A549 (cell line): Measurements from ENCODE around the gene TRPC6.

Experiments used
- CTCF ChIP-seq: fragments of >200 bp; sonication (Bioruptor Twin); formaldehyde crosslinking; IDR thresholded peaks from 3 replicates; pipeline ENCODE4 v1.5.1; 2016
- EP300 ChIP-seq, 2 experiments: fragments of >200 bp; sonication (Bioruptor Twin); formaldehyde crosslinking; IDR thresholded peaks; 2 replicates in 1 of 2; 3 replicates in 1 of 2; pipeline ENCODE4 v1.6.1; 2016 to 2017
- GATA3 ChIP-seq: IDR thresholded peaks from 2 replicates; pipeline ENCODE4 v1.6.1; 2012; ENCODE audit warnings: borderline replicate concordance
- HDAC2 ChIP-seq: fragments of 200-600 bp; sonication (generic); IDR thresholded peaks from 2 replicates; pipeline ENCODE4 v1.6.1; 2016
- HEYL ChIP-seq: fragments of 250-450 bp; sonication (Bioruptor Pico); IDR thresholded peaks from 2 replicates; pipeline ENCODE4 v1.8.0; 2021; ENCODE audit warnings: mild to moderate bottlenecking, moderate library complexity
- HOXA7 ChIP-seq: fragments of 250-450 bp; sonication (Bioruptor Pico); IDR thresholded peaks from 2 replicates; pipeline ENCODE4 v1.5.0; 2020; ENCODE audit warnings: mild to moderate bottlenecking, moderate library complexity
- JUNB ChIP-seq: fragments of >200 bp; sonication (Bioruptor Twin); formaldehyde crosslinking; IDR thresholded peaks from 2 replicates; pipeline ENCODE4 v1.6.1; 2016
- POLR2A ChIP-seq: IDR thresholded peaks from 2 replicates; pipeline ENCODE4 v1.6.1; 2012; ENCODE audit warnings: mild to moderate bottlenecking, low read length
- RAD21 ChIP-seq, 2 experiments: fragments of >200 bp in 1 of 2; sonication (Bioruptor Twin) in 1 of 2; formaldehyde crosslinking in 1 of 2; IDR thresholded peaks in 1 of 2; conservative IDR thresholded peaks in 1 of 2; 2 replicates in 1 of 2; 3 replicates in 1 of 2; pipeline ENCODE4 v1.6.1; 2012 to 2018; ENCODE audit warnings: inconsistent platforms in 1 of 2
- RFX5 ChIP-seq: fragments of 450-650 bp; IDR thresholded peaks from 2 replicates; pipeline ENCODE4 v1.7.1; 2014; ENCODE audit warnings: antibody characterized with exemption, mild to moderate bottlenecking, moderate library complexity
- SMC3 ChIP-seq: fragments of >200 bp; sonication (Bioruptor Twin); formaldehyde crosslinking; IDR thresholded peaks from 3 replicates; pipeline ENCODE4 v1.6.1; 2018; ENCODE audit warnings: inconsistent platforms
- TF ChIP-seq, protein P1 (sequence below): IDR thresholded peaks from 2 replicates; pipeline ENCODE4 v1.6.1; 2012
- TF ChIP-seq, protein P2 (sequence below): IDR thresholded peaks from 2 replicates; pipeline ENCODE4 v1.6.1; 2012; ENCODE audit warnings: low read depth, borderline replicate concordance

DNA sequence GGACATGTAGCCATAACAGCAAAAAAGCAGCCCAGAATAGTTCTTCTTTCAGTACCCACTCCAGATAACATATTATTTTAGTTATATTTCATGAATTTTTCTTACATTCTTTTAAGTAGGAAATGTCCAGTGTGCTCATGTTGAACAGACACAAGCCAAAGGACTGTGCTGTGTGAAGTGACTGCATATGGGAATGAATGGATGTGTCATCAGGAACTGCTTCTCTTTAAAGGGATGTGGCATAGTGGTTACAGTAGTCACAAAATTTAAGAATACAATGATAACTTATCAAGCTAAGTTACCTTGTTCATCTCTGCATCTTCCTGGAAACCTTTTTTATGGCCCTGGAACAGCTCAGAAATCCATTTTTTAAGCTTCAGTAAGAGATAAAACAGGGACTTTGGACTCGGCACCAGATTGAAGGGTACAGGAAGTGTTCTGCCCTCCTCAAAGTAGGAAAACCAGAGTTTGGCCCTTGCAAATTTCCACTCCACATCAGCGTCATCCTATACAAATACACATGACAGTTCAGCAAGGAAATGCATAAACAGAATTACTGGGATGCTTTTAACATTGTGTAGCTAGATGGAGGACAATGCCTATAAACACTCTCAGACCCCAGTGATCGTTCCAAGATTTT, 112.8 kb downstream of the TRPC6 start:
- no peak for TF ChIP-seq RFX5
- TF ChIP-seq RAD21 (conservative IDR thresholded peaks at IDR 0.05 in 1 of 2, IDR thresholded peaks at IDR 0.05 in 1 of 2), result no peak
- TF ChIP-seq HOXA7, result no peak
- TF ChIP-seq CTCF, result no peak
- no peak for TF ChIP-seq GATA3
- TF ChIP-seq POLR2A, result no peak
- TF ChIP-seq, protein P1, sequence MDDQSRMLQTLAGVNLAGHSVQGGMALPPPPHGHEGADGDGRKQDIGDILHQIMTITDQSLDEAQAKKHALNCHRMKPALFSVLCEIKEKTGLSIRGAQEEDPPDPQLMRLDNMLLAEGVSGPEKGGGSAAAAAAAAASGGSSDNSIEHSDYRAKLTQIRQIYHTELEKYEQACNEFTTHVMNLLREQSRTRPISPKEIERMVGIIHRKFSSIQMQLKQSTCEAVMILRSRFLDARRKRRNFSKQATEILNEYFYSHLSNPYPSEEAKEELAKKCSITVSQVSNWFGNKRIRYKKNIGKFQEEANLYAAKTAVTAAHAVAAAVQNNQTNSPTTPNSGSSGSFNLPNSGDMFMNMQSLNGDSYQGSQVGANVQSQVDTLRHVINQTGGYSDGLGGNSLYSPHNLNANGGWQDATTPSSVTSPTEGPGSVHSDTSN, result no peak
- no peak for TF ChIP-seq EP300 (IDR thresholded peaks at IDR 0.05)
- TF ChIP-seq JUNB, result no peak
- TF ChIP-seq, protein P2, sequence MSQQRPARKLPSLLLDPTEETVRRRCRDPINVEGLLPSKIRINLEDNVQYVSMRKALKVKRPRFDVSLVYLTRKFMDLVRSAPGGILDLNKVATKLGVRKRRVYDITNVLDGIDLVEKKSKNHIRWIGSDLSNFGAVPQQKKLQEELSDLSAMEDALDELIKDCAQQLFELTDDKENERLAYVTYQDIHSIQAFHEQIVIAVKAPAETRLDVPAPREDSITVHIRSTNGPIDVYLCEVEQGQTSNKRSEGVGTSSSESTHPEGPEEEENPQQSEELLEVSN, result no peak
- no peak for TF ChIP-seq HEYL
- no peak for TF ChIP-seq SMC3
- TF ChIP-seq HDAC2, result no peak
